ENCODE results near the gene NYAP2. TPM values are rescaled to one million over a fixed set of nuclear protein-coding genes. Genes with fewer than 3 reads are reported as not detected.

The NYAP2 gene
- total and polyA plus RNA-seq, 7 donors, result 0.03 to 0.36 TPM; not detected in 5

- DNase-seq, result no peak
- Histone ChIP-seq H3K4me3 (no peak overlapping the region), H3K9me3 (no peaks in the 10 kb centered on the region), H3K36me3 (no peaks in the 10 kb centered on the region), H3K27me3 (no peaks in the 10 kb centered on the region), H3K4me1 (no peaks in the 10 kb centered on the region), H3K27ac (no peak overlapping the region)
- TF ChIP-seq POLR2A (IDR thresholded peaks at IDR 0.05) (no peak), POLR2AphosphoS5 (IDR thresholded peaks at IDR 0.05) (no peak), EP300 (IDR thresholded peaks at IDR 0.05) (no peak), CTCF (IDR thresholded peaks at IDR 0.05) (no peak)
- WGBS, 2 donors, result 77 to 83% methylated on average over 2 of the region's 2 CpGs
- intact Hi-C loops (cut with DNase I), result no loop called here
These were observed 79.9 kb downstream of the NYAP2 start for GRCh38 chr2:225479386-225479785.

GRCh38 chr2:225484751-225485150 lies 85.2 kb downstream of the NYAP2 start:
- no peaks in the 10 kb centered on the region for H3K9me3 ChIP-seq
- intact Hi-C loops (cut with DNase I), result no loop called here
- WGBS, 2 donors, result 89 to 92% methylated on average over 3 of the region's 3 CpGs
- no peaks in the 10 kb centered on the region for H3K4me1 ChIP-seq
- no peaks in the 10 kb centered on the region for H3K36me3 ChIP-seq
- H3K4me3 ChIP-seq, result no peak overlapping the region
- DNase-seq, result no peak
- H3K27ac ChIP-seq, result no peak overlapping the region
- no peaks in the 10 kb centered on the region for H3K27me3 ChIP-seq
- no peak for TF ChIP-seq CTCF (IDR thresholded peaks at IDR 0.05)
- no peak for TF ChIP-seq POLR2AphosphoS5 (IDR thresholded peaks at IDR 0.05)
- no peak for TF ChIP-seq EP300 (IDR thresholded peaks at IDR 0.05)
- no peak for TF ChIP-seq POLR2A (IDR thresholded peaks at IDR 0.05)

- intact Hi-C loops (cut with DNase I), result no loop called here
- TF ChIP-seq POLR2A (IDR thresholded peaks at IDR 0.05), result no peak
- TF ChIP-seq EP300 (IDR thresholded peaks at IDR 0.05), result no peak
- no peak for TF ChIP-seq CTCF (IDR thresholded peaks at IDR 0.05)
- TF ChIP-seq POLR2AphosphoS5 (IDR thresholded peaks at IDR 0.05), result no peak
These were observed 86.7 kb downstream of the NYAP2 start for GRCh38 chr2:225486236-225486635.

GRCh38 chr2:225487878-225488416 lies 88.4 kb downstream of the NYAP2 start:
- Histone ChIP-seq H3K9me3 (no peaks in the 10 kb centered on the region), H3K27ac (no peak overlapping the region), H3K27me3 (no peaks in the 10 kb centered on the region), H3K36me3 (no peaks in the 10 kb centered on the region), H3K4me3 (no peak overlapping the region), H3K4me1 (no peaks in the 10 kb centered on the region)
- DNase-seq, result no peak
- intact Hi-C loops (cut with DNase I), result no loop called here
- TF ChIP-seq CTCF (IDR thresholded peaks at IDR 0.05), result no peak
- no peak for TF ChIP-seq POLR2AphosphoS5 (IDR thresholded peaks at IDR 0.05)
- no peak for TF ChIP-seq POLR2A (IDR thresholded peaks at IDR 0.05)
- TF ChIP-seq EP300 (IDR thresholded peaks at IDR 0.05), result no peak
- WGBS, 2 donors, result 45 to 46% methylated on average over 2 of the region's 2 CpGs

More at GRCh38 chr2:225486236-225486635, 86.7 kb downstream of the NYAP2 start:
- Histone ChIP-seq H3K36me3 (no peaks in the 10 kb centered on the region), H3K4me3 (no peak overlapping the region), H3K27me3 (no peaks in the 10 kb centered on the region), H3K4me1 (no peaks in the 10 kb centered on the region), H3K9me3 (no peaks in the 10 kb centered on the region), H3K27ac (no peak overlapping the region)
- no peak for DNase-seq
- 94 to 95% methylated on average over 3 of the region's 3 CpGs for WGBS, 2 donors

- Histone ChIP-seq H3K27me3 (no peaks in the 10 kb centered on the region), H3K27ac (no peak overlapping the region), H3K4me1 (no peaks in the 10 kb centered on the region), H3K4me3 (no peak overlapping the region), H3K36me3 (no peaks in the 10 kb centered on the region), H3K9me3 (no peaks in the 10 kb centered on the region)
- TF ChIP-seq POLR2AphosphoS5 (IDR thresholded peaks at IDR 0.05), result no peak
- no peak for TF ChIP-seq CTCF (IDR thresholded peaks at IDR 0.05)
- TF ChIP-seq POLR2A (IDR thresholded peaks at IDR 0.05), result no peak
- TF ChIP-seq EP300 (IDR thresholded peaks at IDR 0.05), result no peak
- 79 to 91% methylated on average over 2 of the region's 2 CpGs for WGBS, 2 donors
- intact Hi-C loops (cut with DNase I), result no loop called here
- DNase-seq, result no peak
These were observed 89.2 kb downstream of the NYAP2 start for GRCh38 chr2:225488743-225489142.
